ENCODE results near the gene MST1.

DNA sequence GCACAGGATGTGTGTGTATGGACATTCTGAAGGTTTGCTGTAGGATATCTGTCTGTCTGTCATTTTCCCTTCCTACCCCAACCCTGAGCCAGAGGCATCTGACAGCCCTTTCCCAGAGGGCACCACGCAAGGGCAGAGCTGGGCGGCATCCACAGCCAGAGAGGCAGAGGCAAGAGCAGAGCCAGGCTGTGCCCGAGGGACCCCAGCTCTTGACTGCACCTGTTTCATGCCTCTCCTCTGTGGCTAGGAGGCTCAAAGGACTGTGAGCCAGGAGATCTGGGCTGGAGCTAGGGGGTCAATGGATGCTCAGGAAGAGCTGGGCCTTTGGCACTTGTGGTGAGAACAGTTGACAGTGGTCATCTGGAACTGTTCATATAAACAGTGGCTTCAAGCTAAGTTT, 19.9 kb downstream of the MST1 start:
- TF ChIP-seq, protein P1, sequence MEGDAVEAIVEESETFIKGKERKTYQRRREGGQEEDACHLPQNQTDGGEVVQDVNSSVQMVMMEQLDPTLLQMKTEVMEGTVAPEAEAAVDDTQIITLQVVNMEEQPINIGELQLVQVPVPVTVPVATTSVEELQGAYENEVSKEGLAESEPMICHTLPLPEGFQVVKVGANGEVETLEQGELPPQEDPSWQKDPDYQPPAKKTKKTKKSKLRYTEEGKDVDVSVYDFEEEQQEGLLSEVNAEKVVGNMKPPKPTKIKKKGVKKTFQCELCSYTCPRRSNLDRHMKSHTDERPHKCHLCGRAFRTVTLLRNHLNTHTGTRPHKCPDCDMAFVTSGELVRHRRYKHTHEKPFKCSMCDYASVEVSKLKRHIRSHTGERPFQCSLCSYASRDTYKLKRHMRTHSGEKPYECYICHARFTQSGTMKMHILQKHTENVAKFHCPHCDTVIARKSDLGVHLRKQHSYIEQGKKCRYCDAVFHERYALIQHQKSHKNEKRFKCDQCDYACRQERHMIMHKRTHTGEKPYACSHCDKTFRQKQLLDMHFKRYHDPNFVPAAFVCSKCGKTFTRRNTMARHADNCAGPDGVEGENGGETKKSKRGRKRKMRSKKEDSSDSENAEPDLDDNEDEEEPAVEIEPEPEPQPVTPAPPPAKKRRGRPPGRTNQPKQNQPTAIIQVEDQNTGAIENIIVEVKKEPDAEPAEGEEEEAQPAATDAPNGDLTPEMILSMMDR (IDR thresholded peaks at IDR 0.05): no peak
- no peak for TF ChIP-seq POLR2A (IDR thresholded peaks at IDR 0.05)

All from esophagus squamous epithelium (tissue), 4 donors.